Measurements from ENCODE around the gene SAMSN1. TPM values are rescaled to one million over a fixed set of nuclear protein-coding genes. Genes with fewer than 3 reads are reported as not detected.

The SAMSN1 gene
- total RNA-seq, 2 donors from 2014 or later, result 1.4 TPM; not detected in 1

GRCh38 chr21:14585122-14585521, 39.0 kb upstream of the SAMSN1 start:
- DNase-seq, result no peak
- Mint-ChIP-seq H3K4me1 (no peaks in the 10 kb centered on the region), H3K4me3 (no peak overlapping the region), H3K27ac (no peak overlapping the region), H3K27me3 (ENCODE audit: insufficient read depth) (no peaks in the 10 kb centered on the region), H3K9me3 (peaks cover 4% of the 10 kb centered on the region), H3K36me3 (ENCODE audit: low read depth) (no peaks in the 10 kb centered on the region)
- TF ChIP-seq, protein P1, sequence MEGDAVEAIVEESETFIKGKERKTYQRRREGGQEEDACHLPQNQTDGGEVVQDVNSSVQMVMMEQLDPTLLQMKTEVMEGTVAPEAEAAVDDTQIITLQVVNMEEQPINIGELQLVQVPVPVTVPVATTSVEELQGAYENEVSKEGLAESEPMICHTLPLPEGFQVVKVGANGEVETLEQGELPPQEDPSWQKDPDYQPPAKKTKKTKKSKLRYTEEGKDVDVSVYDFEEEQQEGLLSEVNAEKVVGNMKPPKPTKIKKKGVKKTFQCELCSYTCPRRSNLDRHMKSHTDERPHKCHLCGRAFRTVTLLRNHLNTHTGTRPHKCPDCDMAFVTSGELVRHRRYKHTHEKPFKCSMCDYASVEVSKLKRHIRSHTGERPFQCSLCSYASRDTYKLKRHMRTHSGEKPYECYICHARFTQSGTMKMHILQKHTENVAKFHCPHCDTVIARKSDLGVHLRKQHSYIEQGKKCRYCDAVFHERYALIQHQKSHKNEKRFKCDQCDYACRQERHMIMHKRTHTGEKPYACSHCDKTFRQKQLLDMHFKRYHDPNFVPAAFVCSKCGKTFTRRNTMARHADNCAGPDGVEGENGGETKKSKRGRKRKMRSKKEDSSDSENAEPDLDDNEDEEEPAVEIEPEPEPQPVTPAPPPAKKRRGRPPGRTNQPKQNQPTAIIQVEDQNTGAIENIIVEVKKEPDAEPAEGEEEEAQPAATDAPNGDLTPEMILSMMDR (conservative IDR thresholded peaks at IDR 0.05), result no peak
- Histone ChIP-seq H3K27me3 (ENCODE audit: control insufficient read depth, insufficient read depth, low read length, poor library complexity, severe bottlenecking) (no peaks in the 10 kb centered on the region), H3K9ac (ENCODE audit: extremely low read depth, low read length, poor library complexity, severe bottlenecking) (no peak overlapping the region), H3K4me1 (ENCODE audit: control insufficient read depth, insufficient read depth, low read length) (no peaks in the 10 kb centered on the region), H3K27ac (ENCODE audit: low read depth, low read length) (no peak overlapping the region), H3K4me3 (ENCODE audit: low read length) (no peak overlapping the region), H3K9me3 (ENCODE audit: control insufficient read depth, low read length) (no peaks in the 10 kb centered on the region), H3K36me3 (ENCODE audit: control insufficient read depth, insufficient read depth, low read length) (no peaks in the 10 kb centered on the region)
- WGBS, 2 experiments (ENCODE audit: insufficient coverage in 1 of 2, insufficient read length in 1 of 2), result 80% methylated on average over 1 of the region's 1 CpG; no CpG with 5 or more reads in 1 of the 2 experiments

DNA sequence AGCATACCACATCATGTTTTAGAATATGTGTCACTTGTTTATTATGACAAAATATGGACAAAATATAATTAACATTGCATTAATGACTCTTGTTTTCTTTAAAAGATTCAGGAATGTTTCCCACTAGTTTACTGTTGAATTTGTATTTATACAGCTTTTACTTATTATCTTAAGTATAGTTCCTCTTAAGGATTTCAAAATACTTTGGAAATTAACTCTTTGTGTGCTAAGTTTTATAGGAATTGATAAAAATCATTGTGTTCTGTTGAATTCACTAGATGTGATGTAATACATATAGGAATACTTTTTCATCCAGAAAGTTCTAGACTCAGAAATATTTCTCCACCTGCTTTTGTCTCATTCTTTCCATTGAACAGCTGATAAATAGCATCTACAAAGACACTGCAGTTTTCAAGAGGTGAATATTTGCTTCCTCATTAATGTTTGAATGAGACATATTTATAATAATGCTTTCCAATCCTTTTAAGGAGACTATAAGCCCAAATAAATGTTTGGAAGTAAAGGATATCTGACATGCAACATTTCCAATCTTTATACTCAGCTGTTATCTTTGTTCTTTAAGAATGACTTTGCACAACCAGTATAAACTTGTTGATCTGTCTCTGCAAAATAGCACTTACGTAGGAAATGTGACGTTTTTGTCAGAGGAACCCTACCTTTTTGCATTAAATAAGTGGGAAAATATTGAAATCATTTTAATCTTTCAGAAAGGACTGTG, 38.4 kb upstream of the SAMSN1 start:
- Histone ChIP-seq H3K4me1 (ENCODE audit: control insufficient read depth, insufficient read depth, low read length) (no peaks in the 10 kb centered on the region), H3K4me3 (ENCODE audit: low read length) (no peak overlapping the region), H3K27ac (ENCODE audit: low read depth, low read length) (no peak overlapping the region), H3K27me3 (ENCODE audit: control insufficient read depth, insufficient read depth, low read length, poor library complexity, severe bottlenecking) (no peaks in the 10 kb centered on the region), H3K36me3 (ENCODE audit: control insufficient read depth, insufficient read depth, low read length) (no peaks in the 10 kb centered on the region), H3K9ac (ENCODE audit: extremely low read depth, low read length, poor library complexity, severe bottlenecking) (no peak overlapping the region), H3K9me3 (ENCODE audit: control insufficient read depth, low read length) (no peaks in the 10 kb centered on the region)
- DNase-seq, result no peak
- Mint-ChIP-seq H3K4me3 (no peak overlapping the region), H3K9me3 (peaks cover 4% of the 10 kb centered on the region), H3K4me1 (no peaks in the 10 kb centered on the region), H3K36me3 (ENCODE audit: low read depth) (no peaks in the 10 kb centered on the region), H3K27ac (no peak overlapping the region), H3K27me3 (ENCODE audit: insufficient read depth) (no peaks in the 10 kb centered on the region)
- TF ChIP-seq, protein P1 (conservative IDR thresholded peaks at IDR 0.05), result no peak
- WGBS, 2 experiments (ENCODE audit: insufficient coverage in 1 of 2, insufficient read length in 1 of 2), result 89 to 100% methylated on average over 2 of the region's 2 CpGs

GRCh38 chr21:14583629-14584255, 37.6 kb upstream of the SAMSN1 start:
- Mint-ChIP-seq H3K27me3 (ENCODE audit: insufficient read depth) (no peaks in the 10 kb centered on the region), H3K9me3 (peaks cover 4% of the 10 kb centered on the region), H3K4me3 (no peak overlapping the region), H3K36me3 (ENCODE audit: low read depth) (no peaks in the 10 kb centered on the region), H3K4me1 (no peaks in the 10 kb centered on the region), H3K27ac (no peak overlapping the region)
- Histone ChIP-seq H3K9ac (ENCODE audit: extremely low read depth, low read length, poor library complexity, severe bottlenecking) (no peak overlapping the region), H3K4me3 (ENCODE audit: low read length) (no peak overlapping the region), H3K27me3 (ENCODE audit: control insufficient read depth, insufficient read depth, low read length, poor library complexity, severe bottlenecking) (no peaks in the 10 kb centered on the region), H3K9me3 (ENCODE audit: control insufficient read depth, low read length) (no peaks in the 10 kb centered on the region), H3K4me1 (ENCODE audit: control insufficient read depth, insufficient read depth, low read length) (no peaks in the 10 kb centered on the region), H3K27ac (ENCODE audit: low read depth, low read length) (no peak overlapping the region), H3K36me3 (ENCODE audit: control insufficient read depth, insufficient read depth, low read length) (no peaks in the 10 kb centered on the region)
- WGBS, 2 experiments (ENCODE audit: insufficient coverage in 1 of 2, insufficient read length in 1 of 2), result 93 to 100% methylated on average over 2 to 4 of the region's 4 CpGs
- no peak for DNase-seq
- TF ChIP-seq, protein P1 (conservative IDR thresholded peaks at IDR 0.05), result no peak
